Psoas muscle (tissue), 8 donors: ENCODE measurements around the gene GRM4. TPM values are rescaled to one million over a fixed set of nuclear protein-coding genes. Genes with fewer than 3 reads are reported as not detected.

Experiments used
- ATAC-seq, 4 donors: fragments of 200-7000 bp; cut with Tn5 transposase; one replicate each; pipeline ENCODE4 v1.9.1; 2020; ENCODE audit warnings: moderate library complexity in 3 of 4, mild to moderate bottlenecking in 2 of 4
- DNase-seq, 2 donors: peaks; one replicate each; pipeline ENCODE4 v3.0.0-alpha.2; 2020
- H3K27ac ChIP-seq: fragments of 200-600 bp; one replicate; pipeline ENCODE4 v1.8.0; 2022
- H3K27me3 ChIP-seq, 3 donors: fragments of 200-600 bp in 1 of 3; one replicate each; pipeline versions ENCODE4 v1.6.1 to v1.8.0; 2013 to 2022; ENCODE audit warnings: low read length in 2 of 3, mild to moderate bottlenecking in 2 of 3, moderate library complexity in 1 of 3; ENCODE audit not compliant: insufficient read depth in 3 of 3
- H3K36me3 ChIP-seq, 2 donors: fragments of 200-600 bp in 1 of 2; one replicate each; pipeline versions ENCODE4 v1.6.1 to v1.8.0; 2013 to 2022; ENCODE audit warnings: low read depth in 1 of 2, mild to moderate bottlenecking in 1 of 2, moderate library complexity in 1 of 2; ENCODE audit not compliant: insufficient read depth in 1 of 2
- H3K4me1 ChIP-seq: fragments of 200-600 bp; one replicate; pipeline ENCODE4 v1.8.0; 2022
- H3K4me3 ChIP-seq: fragments of 200-600 bp; one replicate; pipeline ENCODE4 v1.8.0; 2022; ENCODE audit warnings: mild to moderate bottlenecking
- H3K9me3 ChIP-seq: fragments of 200-600 bp; one replicate; pipeline ENCODE4 v1.8.0; 2022
- WGBS, 3 donors: extraction: QIAGEN DNeasy Blood & Tissue Kit; methylation state at CpG; one replicate each; pipeline versions ENCODE4 v1.1.6 to v1.1.7; 2013; 5-methylcytosine and 5-hydroxymethylcytosine counted together
- intact Hi-C, 2 donors: fragments of 100-400 bp; cut with DNase I; formaldehyde crosslinking; loops; one replicate each; pipeline versions ENCODE4 v1.11.0 to v1.14.2; 2022
- polyA plus RNA-seq, 3 donors: library from polyadenylated mRNA; stranded (reverse); fragments of 200-250 nt; gene quantifications; one replicate each; pipeline ENCODE4 v1.2.3, GENCODE V29; 2013
- total RNA-seq, 4 donors: library from RNA; stranded (reverse); fragmentation: NEBNext Ultra II Directional in 2 of 4; extraction: Animal tissue kit (Norgen Biotek cat#: 25700) in 2 of 4; gene quantifications; one replicate each; pipeline versions ENCODE4 v1.2.1 to v1.2.4, GENCODE V29; 2021 to 2023
- TF ChIP-seq, protein P1 (sequence below): fragments of 200-600 bp; IDR thresholded peaks from one replicate; pipeline ENCODE4 v1.8.0; 2022; ENCODE audit warnings: antibody characterized with exemption
- donor health status: healthy with polysubstance abuse.
- donor health status: DM: no; HTN: no; CAD: no; lungs with moderate emphysema.
- donor health status: Bipolar disorder and iron deficiency.
- donor health status: healthy.
- donor health status: DM: yes; HTN: yes; CAD: no.
- donor health status: DM: no; HTN: no; CAD: no.
- donor health status: DM: no; HTN: no; CAD: no.
- donor health status: DM: yes; HTN: yes; CAD: no.

GRM4 gene
- total and polyA plus RNA-seq, 7 donors = 0.07 to 0.39 (median 0.14) TPM; not detected in 4

DNA sequence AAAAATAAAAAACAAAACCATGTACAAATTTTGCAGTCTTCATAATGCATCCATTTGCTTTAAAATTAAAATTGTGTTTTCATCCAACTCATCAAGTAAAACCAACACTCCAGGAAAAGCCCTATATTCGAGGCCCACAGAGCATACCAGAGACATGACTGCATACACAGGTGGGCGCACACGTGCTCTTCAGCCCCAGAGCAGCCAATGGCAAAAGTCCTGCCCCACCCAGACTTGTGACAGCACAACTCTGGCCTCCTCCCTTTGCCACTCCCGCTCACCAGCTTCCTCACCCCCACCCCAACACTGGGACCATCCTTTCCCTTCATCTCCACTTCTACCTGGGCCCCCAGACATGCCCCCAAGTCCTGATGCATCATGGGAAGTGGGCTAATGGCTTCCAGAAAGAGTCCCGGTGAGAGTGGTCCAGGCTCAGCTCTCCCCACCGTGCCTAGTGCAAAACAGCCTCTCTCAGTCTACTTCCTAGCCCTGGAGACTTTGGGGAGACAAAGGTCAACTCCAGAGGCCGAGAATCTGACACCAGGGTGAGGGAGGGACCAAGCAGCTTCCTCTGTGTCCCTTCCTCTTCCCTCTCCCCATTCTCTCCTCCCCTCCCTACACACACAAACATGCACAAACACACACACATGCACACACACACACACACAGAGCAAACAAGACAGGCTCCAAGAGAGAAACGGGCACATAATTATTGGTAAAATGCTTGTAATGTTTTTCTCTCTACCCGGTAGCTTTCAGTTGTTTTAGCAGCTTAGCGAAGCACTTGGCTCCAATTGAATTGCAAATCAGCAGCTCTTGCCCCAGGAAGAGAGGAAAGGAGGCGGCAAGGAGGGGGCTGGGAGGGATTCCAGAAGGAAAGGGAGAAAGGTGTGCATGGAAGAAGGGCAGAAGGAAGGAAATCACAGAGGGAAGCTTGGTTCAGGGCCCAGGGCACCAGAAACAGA lies 14.3 kb downstream of the GRM4 start:
- H3K36me3 ChIP-seq = no peaks in the 10 kb centered on the region

DNA sequence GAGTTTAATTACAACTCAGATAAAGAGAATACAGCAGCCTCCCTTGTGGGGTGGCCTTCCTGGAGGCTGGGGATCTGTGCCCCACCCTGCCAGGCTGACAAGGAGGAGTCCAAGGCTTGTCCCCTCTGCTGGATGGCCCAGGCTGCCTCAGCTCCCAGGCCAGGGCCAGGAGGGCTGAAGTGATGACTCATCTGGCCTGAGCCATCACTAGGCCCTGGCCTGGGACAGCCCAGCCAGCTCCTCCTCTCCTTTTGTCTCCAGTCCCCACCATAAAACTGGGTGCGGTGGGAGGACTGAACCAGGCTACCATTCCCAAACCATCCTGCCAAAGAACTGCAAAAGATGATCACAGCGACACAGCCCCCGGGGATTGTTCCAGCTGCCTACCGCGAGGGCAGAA lies 15.0 kb downstream of the GRM4 start:
- Histone ChIP-seq H3K36me3 (no peaks in the 10 kb centered on the region), H3K4me3 (no peak overlapping the region), H3K9me3 (no peaks in the 10 kb centered on the region), H3K4me1 (no peaks in the 10 kb centered on the region), H3K27ac (no peak overlapping the region), H3K27me3 (peaks cover 0 to 24% (median 3%) of the 10 kb centered on the region in 3 donors)
- TF ChIP-seq, protein P1, sequence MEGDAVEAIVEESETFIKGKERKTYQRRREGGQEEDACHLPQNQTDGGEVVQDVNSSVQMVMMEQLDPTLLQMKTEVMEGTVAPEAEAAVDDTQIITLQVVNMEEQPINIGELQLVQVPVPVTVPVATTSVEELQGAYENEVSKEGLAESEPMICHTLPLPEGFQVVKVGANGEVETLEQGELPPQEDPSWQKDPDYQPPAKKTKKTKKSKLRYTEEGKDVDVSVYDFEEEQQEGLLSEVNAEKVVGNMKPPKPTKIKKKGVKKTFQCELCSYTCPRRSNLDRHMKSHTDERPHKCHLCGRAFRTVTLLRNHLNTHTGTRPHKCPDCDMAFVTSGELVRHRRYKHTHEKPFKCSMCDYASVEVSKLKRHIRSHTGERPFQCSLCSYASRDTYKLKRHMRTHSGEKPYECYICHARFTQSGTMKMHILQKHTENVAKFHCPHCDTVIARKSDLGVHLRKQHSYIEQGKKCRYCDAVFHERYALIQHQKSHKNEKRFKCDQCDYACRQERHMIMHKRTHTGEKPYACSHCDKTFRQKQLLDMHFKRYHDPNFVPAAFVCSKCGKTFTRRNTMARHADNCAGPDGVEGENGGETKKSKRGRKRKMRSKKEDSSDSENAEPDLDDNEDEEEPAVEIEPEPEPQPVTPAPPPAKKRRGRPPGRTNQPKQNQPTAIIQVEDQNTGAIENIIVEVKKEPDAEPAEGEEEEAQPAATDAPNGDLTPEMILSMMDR = no peak
- no peak for DNase-seq
- 53 to 58% (median 57%) methylated on average over 5 of the region's 5 CpGs for WGBS, 3 donors
- intact Hi-C loops = no loop called here
- ATAC-seq = no peak

More for the DNA sequence above, 14.3 kb downstream of the GRM4 start:
- Histone ChIP-seq H3K9me3 (no peaks in the 10 kb centered on the region), H3K4me3 (no peak overlapping the region), H3K27ac (no peak overlapping the region), H3K27me3 (peaks cover 0 to 27% (median 4%) of the 10 kb centered on the region in 3 donors), H3K4me1 (no peaks in the 10 kb centered on the region)
- TF ChIP-seq, protein P1 = no peak
- intact Hi-C loops = no loop called here
- 11 to 13% (median 13%) methylated on average over 11 of the region's 11 CpGs for WGBS, 3 donors
- DNase-seq = no peak
- no peak for ATAC-seq

DNA sequence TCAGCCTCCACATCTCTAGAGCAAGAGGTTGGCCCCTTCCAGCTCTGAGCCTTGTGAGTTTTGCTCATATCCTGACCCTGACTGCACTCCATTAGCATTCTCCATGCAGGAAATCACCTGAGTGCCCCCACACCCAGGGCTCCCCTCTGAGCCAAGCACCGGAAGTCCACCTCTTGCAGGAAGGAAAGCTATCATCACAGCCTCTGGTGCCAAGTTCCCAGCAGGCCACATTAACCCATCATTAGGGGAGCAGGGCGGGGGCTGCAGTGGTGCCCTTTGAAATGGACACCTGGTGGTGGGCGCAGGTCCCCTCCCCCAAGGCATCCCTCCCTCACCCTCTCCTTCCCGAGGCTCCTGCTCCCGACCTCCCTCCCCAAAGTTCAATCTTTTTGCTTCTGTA lies 16.1 kb downstream of the GRM4 start:
- TF ChIP-seq, protein P1 = no peak
- no peaks in the 10 kb centered on the region for H3K9me3 ChIP-seq
- H3K36me3 ChIP-seq = no peaks in the 10 kb centered on the region
- ATAC-seq (no peak), DNase-seq (no peak)
- WGBS, 3 donors = 9 to 31% (median 23%) methylated on average over 5 of the region's 5 CpGs
- peaks cover 0 to 13% (median 5%) of the 10 kb centered on the region in 3 donors for H3K27me3 ChIP-seq
- no peak overlapping the region for H3K27ac ChIP-seq
- no peak overlapping the region for H3K4me3 ChIP-seq
- no peaks in the 10 kb centered on the region for H3K4me1 ChIP-seq
- intact Hi-C loops = no loop called here

DNA sequence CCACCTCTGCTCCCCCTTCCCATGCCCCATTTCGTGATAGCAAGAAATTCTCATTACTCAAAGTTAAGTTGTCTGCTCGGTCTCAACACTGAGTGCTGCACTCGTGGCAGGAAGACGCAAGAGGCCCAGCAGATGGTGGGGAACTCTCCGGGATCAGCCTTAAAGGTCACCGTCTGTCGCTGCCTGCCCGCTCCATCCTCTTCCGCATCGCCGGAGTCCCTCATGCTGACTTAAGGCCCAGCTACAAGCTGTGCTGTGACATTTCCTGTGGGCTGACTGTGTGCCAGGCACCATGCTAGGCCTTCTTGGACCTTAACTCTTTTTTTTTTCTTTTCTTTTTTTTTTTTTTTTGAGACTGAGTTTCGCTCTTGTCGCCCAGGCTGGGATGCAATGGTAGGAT lies 17.8 kb downstream of the GRM4 start:
- H3K9me3 ChIP-seq = no peaks in the 10 kb centered on the region
- WGBS, 3 donors = 72 to 76% (median 73%) methylated on average over 13 of the region's 13 CpGs

More for the DNA sequence above, 17.8 kb downstream of the GRM4 start:
- peaks cover 0 to 5% (median 4%) of the 10 kb centered on the region in 3 donors for H3K27me3 ChIP-seq
- intact Hi-C loops = no loop called here
- H3K27ac ChIP-seq = no peak overlapping the region
- DNase-seq (no peak), ATAC-seq (no peak)
- H3K4me3 ChIP-seq = no peak overlapping the region
- no peaks in the 10 kb centered on the region for H3K4me1 ChIP-seq
- no peaks in the 10 kb centered on the region for H3K36me3 ChIP-seq
- TF ChIP-seq, protein P1 = no peak
